Left ventricle myocardium inferior (tissue), 1 donor: Measurements from ENCODE around the gene PHF19. TPM values are rescaled to one million over a fixed set of nuclear protein-coding genes. Genes with fewer than 3 reads are reported as not detected.

Experiments
- DNase-seq: peaks from one replicate; pipeline ENCODE4 v3.0.0-alpha.2; 2020
- H3K27ac ChIP-seq: fragments of 200-600 bp; replicated peaks from 2 replicates; pipeline ENCODE4 v1.8.0; 2021
- H3K27me3 ChIP-seq: fragments of 200-600 bp; 2 replicates; pipeline ENCODE4 v1.8.0; 2021; ENCODE audit warnings: low read depth
- H3K36me3 ChIP-seq: fragments of 200-600 bp; 2 replicates; pipeline ENCODE4 v1.8.0; 2021
- H3K4me1 ChIP-seq: fragments of 200-600 bp; 2 replicates; pipeline ENCODE4 v1.8.0; 2021
- H3K4me3 ChIP-seq: fragments of 200-600 bp; 2 replicates; pipeline ENCODE4 v1.8.0; 2021; ENCODE audit warnings: mild to moderate bottlenecking, moderate library complexity
- H3K9me3 ChIP-seq: fragments of 200-600 bp; replicated peaks from 2 replicates; pipeline ENCODE4 v1.8.0; 2021
- intact Hi-C: fragments of 100-400 bp; cut with micrococcal nuclease; formaldehyde crosslinking; loops from one replicate; pipeline ENCODE4 v1.11.0; 2022
- total RNA-seq: library from RNA; stranded (reverse); fragmentation: NEBNext Ultra II Directional; extraction: Animal tissue kit (Norgen Biotek cat#: 25700); gene quantifications from one replicate; pipeline ENCODE4 v1.2.1, GENCODE V29; 2021
- TF ChIP-seq, protein P1 (sequence below): fragments of 200-600 bp; IDR thresholded peaks from 2 replicates; pipeline ENCODE4 v1.8.0; 2021; ENCODE audit warnings: antibody characterized with exemption, mild to moderate bottlenecking, borderline replicate concordance
- donor health status: DM: no; HTN: yes; CAD: no; lungs with severe emphysema.

Gene PHF19
- total RNA-seq, 1 donor from 2014 or later: 13.0 TPM

- intact Hi-C loops: no loop called here
These were observed 23.8 kb downstream of the PHF19 start for GRCh38 chr9:120853198-120853597.

DNA sequence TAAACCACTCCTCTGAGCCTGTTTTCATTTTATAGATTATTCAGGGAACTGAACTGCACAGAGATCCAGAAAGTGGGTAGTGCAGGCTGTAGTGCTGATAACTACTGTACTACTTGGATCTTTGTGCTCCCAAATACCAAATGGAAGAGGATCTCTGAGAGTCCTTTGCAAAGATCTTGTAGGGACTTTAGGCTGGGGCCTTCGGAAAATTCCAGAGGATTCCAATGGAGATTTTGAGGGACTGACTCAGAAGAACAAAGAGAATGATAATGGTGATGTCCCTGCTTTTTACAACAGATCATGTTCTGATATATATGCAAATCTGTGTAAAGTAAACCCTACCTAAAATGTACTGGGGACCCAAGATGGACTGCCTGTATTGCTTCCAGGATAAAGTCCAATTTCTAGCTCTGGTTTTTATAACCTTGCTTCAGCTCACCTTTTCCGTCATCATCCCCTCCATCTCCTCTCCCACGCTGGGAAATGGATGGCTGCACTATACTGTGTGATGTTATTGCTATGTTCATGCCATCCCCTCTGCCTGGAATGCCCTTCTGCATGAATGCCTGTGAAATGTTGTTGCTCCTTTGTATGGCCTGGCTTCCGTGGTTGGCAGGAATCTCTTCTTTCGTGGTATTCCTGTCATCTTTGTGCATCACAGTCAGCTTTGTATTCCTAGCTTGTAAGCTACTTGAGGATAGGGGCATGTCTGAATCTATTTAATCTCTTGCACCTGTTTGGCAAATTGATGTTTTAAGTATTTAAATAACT lies 24.6 kb downstream of the PHF19 start:
- no peak overlapping the region for H3K27ac ChIP-seq
- H3K27me3 ChIP-seq: no peaks in the 10 kb centered on the region
- intact Hi-C loops: no loop called here
- TF ChIP-seq, protein P1, sequence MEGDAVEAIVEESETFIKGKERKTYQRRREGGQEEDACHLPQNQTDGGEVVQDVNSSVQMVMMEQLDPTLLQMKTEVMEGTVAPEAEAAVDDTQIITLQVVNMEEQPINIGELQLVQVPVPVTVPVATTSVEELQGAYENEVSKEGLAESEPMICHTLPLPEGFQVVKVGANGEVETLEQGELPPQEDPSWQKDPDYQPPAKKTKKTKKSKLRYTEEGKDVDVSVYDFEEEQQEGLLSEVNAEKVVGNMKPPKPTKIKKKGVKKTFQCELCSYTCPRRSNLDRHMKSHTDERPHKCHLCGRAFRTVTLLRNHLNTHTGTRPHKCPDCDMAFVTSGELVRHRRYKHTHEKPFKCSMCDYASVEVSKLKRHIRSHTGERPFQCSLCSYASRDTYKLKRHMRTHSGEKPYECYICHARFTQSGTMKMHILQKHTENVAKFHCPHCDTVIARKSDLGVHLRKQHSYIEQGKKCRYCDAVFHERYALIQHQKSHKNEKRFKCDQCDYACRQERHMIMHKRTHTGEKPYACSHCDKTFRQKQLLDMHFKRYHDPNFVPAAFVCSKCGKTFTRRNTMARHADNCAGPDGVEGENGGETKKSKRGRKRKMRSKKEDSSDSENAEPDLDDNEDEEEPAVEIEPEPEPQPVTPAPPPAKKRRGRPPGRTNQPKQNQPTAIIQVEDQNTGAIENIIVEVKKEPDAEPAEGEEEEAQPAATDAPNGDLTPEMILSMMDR: no peak
- peaks cover 3% of the 10 kb centered on the region for H3K4me1 ChIP-seq
- no peak overlapping the region for H3K4me3 ChIP-seq
- H3K9me3 ChIP-seq: no peaks in the 10 kb centered on the region
- H3K36me3 ChIP-seq: peaks cover 12% of the 10 kb centered on the region
- DNase-seq: no peak

More at GRCh38 chr9:120853198-120853597, 23.8 kb downstream of the PHF19 start:
- no peak overlapping the region for H3K4me3 ChIP-seq
- H3K27ac ChIP-seq: no peak overlapping the region
- TF ChIP-seq, protein P1: no peak
- H3K36me3 ChIP-seq: peaks cover 19% of the 10 kb centered on the region
- peaks cover 7% of the 10 kb centered on the region for H3K4me1 ChIP-seq
- no peaks in the 10 kb centered on the region for H3K27me3 ChIP-seq
- H3K9me3 ChIP-seq: no peaks in the 10 kb centered on the region
- DNase-seq: no peak

GRCh38 chr9:120851449-120851848 lies 25.5 kb downstream of the PHF19 start:
- Histone ChIP-seq H3K4me1 (peaks cover 4% of the 10 kb centered on the region), H3K27ac (no peak overlapping the region), H3K4me3 (no peak overlapping the region), H3K27me3 (no peaks in the 10 kb centered on the region), H3K36me3 (peaks cover 9% of the 10 kb centered on the region), H3K9me3 (no peaks in the 10 kb centered on the region)
- no peak for DNase-seq
- TF ChIP-seq, protein P1: no peak
- intact Hi-C loops: no loop called here

DNA sequence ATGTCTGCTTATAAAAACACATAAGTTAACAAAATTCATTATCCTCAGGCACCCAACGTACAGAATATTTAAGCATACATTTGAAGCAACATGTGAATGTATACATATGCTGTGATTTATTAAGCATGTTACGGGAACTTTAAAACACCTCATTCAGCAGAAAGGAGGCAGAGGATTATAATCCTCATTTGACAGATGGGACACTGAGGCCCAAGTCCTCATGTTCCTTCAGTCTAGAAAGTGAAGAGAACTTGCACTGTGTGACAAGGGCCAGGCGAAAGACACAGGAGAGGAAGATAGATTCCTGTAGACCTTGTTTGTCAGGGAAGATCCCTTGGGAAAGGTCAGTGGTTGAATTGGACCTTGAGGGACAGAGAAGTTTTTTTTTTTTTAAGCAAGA lies 26.7 kb downstream of the PHF19 start:
- no peak for DNase-seq
- intact Hi-C loops: no loop called here
- TF ChIP-seq, protein P1: no peak
- Histone ChIP-seq H3K27ac (no peak overlapping the region), H3K4me1 (peaks cover 12% of the 10 kb centered on the region), H3K27me3 (no peaks in the 10 kb centered on the region), H3K36me3 (peaks cover 9% of the 10 kb centered on the region), H3K4me3 (no peak overlapping the region), H3K9me3 (no peaks in the 10 kb centered on the region)

DNA sequence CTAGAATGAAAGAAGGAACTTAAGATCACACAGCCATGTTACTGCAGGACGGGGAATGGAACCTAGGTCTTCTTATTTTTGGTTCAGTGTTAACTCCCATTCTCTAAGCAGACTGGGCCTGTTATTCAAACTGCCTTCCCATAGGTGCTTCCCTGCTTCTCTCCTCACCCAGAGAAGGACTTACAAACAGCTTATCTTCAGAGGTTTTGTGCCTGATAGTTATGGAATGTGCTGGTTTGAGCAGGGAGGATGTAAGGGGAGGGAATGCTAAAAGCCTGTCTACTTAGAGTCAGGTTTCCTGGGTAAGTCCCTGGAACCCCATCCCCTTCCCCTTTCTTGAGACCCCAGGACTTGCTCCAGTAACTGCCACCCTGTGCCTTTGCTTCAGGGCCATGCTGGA lies 30.1 kb downstream of the PHF19 start:
- Histone ChIP-seq H3K9me3 (no peaks in the 10 kb centered on the region), H3K4me1 (peaks cover 43% of the 10 kb centered on the region), H3K4me3 (no peak overlapping the region), H3K27me3 (no peaks in the 10 kb centered on the region), H3K36me3 (peaks cover 9% of the 10 kb centered on the region), H3K27ac (no peak overlapping the region)
- TF ChIP-seq, protein P1: no peak
- intact Hi-C loops: no loop called here
- DNase-seq: no peak
